Stimulated activated CD4-positive, alpha-beta T cell treated with anti-CD3 and anti-CD28 coated beads, TNF-alpha, amount 100 ng/mL, for 1 hour (primary cell): ENCODE measurements around the gene ZDHHC1.

ENCODE experiments used
- DNase-seq, 3 donors: peaks; one replicate each; pipeline ENCODE4 v3.0.0-alpha.2; 2020; ENCODE audit warnings: low read depth in 3 of 3, low spot score in 1 of 3

Gene ZDHHC1

GRCh38 chr16:67415872-67416793 is at the start of gene ZDHHC1:
Gene ZDHHC1 (minus strand): TSS chr16:67416477. CDS start chr16:67407775, 8,702 bp downstream.
- DNase-seq = peak in 1 of 3 donors; percentile 44

- DNase-seq = no peak
Observed at GRCh38 chr16:67464565-67464964, 48.3 kb upstream of the ZDHHC1 start.

GRCh38 chr16:67463691-67464090 is 47.4 kb upstream of the ZDHHC1 start:
- DNase-seq = no peak

GRCh38 chr16:67463059-67463458 is 46.8 kb upstream of the ZDHHC1 start:
- DNase-seq = no peak

GRCh38 chr16:67462279-67462655 is 46.0 kb upstream of the ZDHHC1 start:
- DNase-seq = no peak

- no peak for DNase-seq
Observed at GRCh38 chr16:67461600-67462278, 45.5 kb upstream of the ZDHHC1 start.

- no peak for DNase-seq
Observed at GRCh38 chr16:67460961-67461360, 44.7 kb upstream of the ZDHHC1 start.

GRCh38 chr16:67460168-67460567 is 43.9 kb upstream of the ZDHHC1 start:
- DNase-seq = no peak

GRCh38 chr16:67459861-67460150 is 43.5 kb upstream of the ZDHHC1 start:
- no peak for DNase-seq

- DNase-seq = no peak
Observed at GRCh38 chr16:67459066-67459860, 43.0 kb upstream of the ZDHHC1 start.

- no peak for DNase-seq
Observed at GRCh38 chr16:67458121-67458641, 41.9 kb upstream of the ZDHHC1 start.

- DNase-seq = no peak
Observed at GRCh38 chr16:67457611-67458010, 41.3 kb upstream of the ZDHHC1 start.

GRCh38 chr16:67456391-67457081 is 40.3 kb upstream of the ZDHHC1 start:
- DNase-seq = no peak

- DNase-seq = no peak
Observed at GRCh38 chr16:67454852-67455251, 38.6 kb upstream of the ZDHHC1 start.

GRCh38 chr16:67454104-67454503 is 37.8 kb upstream of the ZDHHC1 start:
- DNase-seq = no peak

GRCh38 chr16:67451704-67452435 is 35.6 kb upstream of the ZDHHC1 start:
- DNase-seq = no peak

- no peak for DNase-seq
Observed at GRCh38 chr16:67451061-67451703, 34.9 kb upstream of the ZDHHC1 start.

GRCh38 chr16:67449739-67450138 is 33.5 kb upstream of the ZDHHC1 start:
- DNase-seq = no peak

- DNase-seq = no peak
Observed at GRCh38 chr16:67449336-67449735, 33.1 kb upstream of the ZDHHC1 start.

GRCh38 chr16:67448580-67448979 is 32.3 kb upstream of the ZDHHC1 start:
- no peak for DNase-seq
